GM23338 (cell line): ENCODE results near the gene DCTN5. TPM values are rescaled to one million over a fixed set of nuclear protein-coding genes. Genes with fewer than 3 reads are reported as not detected.

Source experiments
- CREB1 ChIP-seq: fragments of 250-450 bp; sonication (Bioruptor Pico); IDR thresholded peaks from 2 replicates; pipeline ENCODE4 v1.5.0; 2020; ENCODE audit warnings: low read depth, mild to moderate bottlenecking, moderate library complexity
- CTCF ChIP-seq, 2 experiments: fragments of 200-600 bp in 1 of 2; sonication (generic) in 1 of 2; conservative IDR thresholded peaks; 2 replicates each; pipeline versions ENCODE4 v1.5.1 to v1.6.1; 2016 to 2017; ENCODE audit warnings: antibody characterized with exemption in 2 of 2, low read depth in 2 of 2, mild to moderate bottlenecking in 2 of 2, moderate library complexity in 1 of 2
- ETS1 ChIP-seq: IDR thresholded peaks from 2 replicates; pipeline ENCODE4 v1.6.1; 2016; ENCODE audit warnings: antibody characterized with exemption
- EZH2phosphoT487 ChIP-seq: fragments of 200-600 bp; sonication (generic); IDR thresholded peaks from one replicate; pipeline ENCODE4 v1.8.1; 2018; ENCODE audit warnings: antibody characterized with exemption; ENCODE audit not compliant: unreplicated experiment
- JUNB ChIP-seq: IDR thresholded peaks from one replicate; pipeline ENCODE4 v1.6.1; 2016; ENCODE audit warnings: antibody characterized with exemption; ENCODE audit not compliant: unreplicated experiment
- NANOG ChIP-seq: IDR thresholded peaks from 2 replicates; pipeline ENCODE4 v1.6.1; 2016; ENCODE audit warnings: antibody characterized with exemption, borderline replicate concordance
- STAT1 ChIP-seq: IDR thresholded peaks from one replicate; pipeline ENCODE4 v1.6.1; 2016; ENCODE audit warnings: antibody characterized with exemption; ENCODE audit not compliant: unreplicated experiment
- ZNF114 ChIP-seq: fragments of 250-450 bp; sonication (Bioruptor Pico); IDR thresholded peaks from 2 replicates; pipeline ENCODE4 v1.5.0; 2020; ENCODE audit warnings: mild to moderate bottlenecking, moderate library complexity
- ZNF462 ChIP-seq: fragments of 250-450 bp; sonication (Bioruptor Pico); IDR thresholded peaks from 2 replicates; pipeline ENCODE4 v1.5.0; 2020; ENCODE audit warnings: mild to moderate bottlenecking, moderate library complexity
- polyA plus RNA-seq: library from polyadenylated mRNA; unstranded; fragments of >200 nt; fragmentation: Nextera tagmentation; extraction: Ambion mirVana; gene quantifications from 2 replicates; pipeline ENCODE4 v1.2.1, GENCODE V29; 2016
- total RNA-seq: library from RNA; depleted of rRNA; stranded (reverse); fragments of >200 nt; shearing (Covaris generic); gene quantifications from 2 replicates; pipeline ENCODE4 v1.2.3, GENCODE V29; 2014

The DCTN5 gene
- total and polyA plus RNA-seq, 2 experiments from 2014 or later, result 11.5 to 69.6 TPM

DNA sequence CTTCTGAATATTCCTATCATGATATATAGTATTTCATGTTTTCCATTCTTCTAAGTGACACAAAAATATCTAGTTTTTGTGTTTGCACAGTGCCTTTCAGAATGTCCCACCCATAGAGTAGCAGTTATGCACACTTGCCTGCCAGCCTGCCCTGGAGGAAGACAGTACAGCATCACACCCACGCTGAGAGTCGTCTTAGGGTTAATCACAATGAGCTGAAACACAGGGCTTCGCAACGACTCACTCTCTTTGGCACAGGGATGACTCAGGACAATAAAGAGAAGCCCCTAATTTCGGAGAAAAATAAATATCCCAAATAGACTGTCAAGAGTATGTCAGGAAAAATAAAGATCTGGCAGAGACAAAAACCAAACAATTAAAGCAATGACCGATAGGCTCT, 33.5 kb upstream of the DCTN5 start (continued):
- no peak for TF ChIP-seq ZNF462 (CRISPR knock-in tag)
- TF ChIP-seq ETS1, result no peak
- no peak for TF ChIP-seq ZNF114 (CRISPR knock-in tag)
- no peak for TF ChIP-seq CTCF (conservative IDR thresholded peaks at IDR 0.05; ENCODE audit: low read depth in 2 of 2)
- TF ChIP-seq NANOG, result no peak
- no peak for TF ChIP-seq STAT1
- no peak for TF ChIP-seq JUNB
- no peak for TF ChIP-seq CREB1 (CRISPR knock-in tag)
- TF ChIP-seq EZH2phosphoT487, result no peak
